Liver (tissue), 3 donors: Measurements from ENCODE around the gene ARSJ.

Source experiments
- CTCF ChIP-seq: fragments of 150-350 bp; IDR thresholded peaks from 2 replicates; pipeline ENCODE4 v1.5.1; 2017; ENCODE audit warnings: improper control_type of control experiment, low read depth, low read length; ENCODE audit not compliant: missing input control
- MAX ChIP-seq: IDR thresholded peaks from 2 replicates; pipeline ENCODE4 v1.6.1; 2016; ENCODE audit warnings: antibody characterized with exemption
- TAF1 ChIP-seq: conservative IDR thresholded peaks from 2 replicates; pipeline ENCODE4 v1.6.1; 2016; ENCODE audit warnings: antibody characterized with exemption, mild to moderate bottlenecking
- donor health status: healthy.
- donor health status: healthy.

GRCh38 chr4:114027596-114027995 lies 48.1 kb upstream of the ARSJ start:
- no peak for TF ChIP-seq TAF1
- TF ChIP-seq CTCF = no peak
- no peak for TF ChIP-seq MAX
